GM19372 (cell line): ENCODE results near the gene EGFL7.

Experiments
- ATAC-seq: cut with Tn5 transposase; IDR thresholded peaks from one replicate; pipeline ENCODE4 v1.9.1; 2021; ENCODE audit warnings: mild to moderate bottlenecking, low read depth, moderate library complexity; ENCODE audit not compliant: unreplicated experiment

EGFL7 gene

GRCh38 chr9:136643596-136644342 is 18.9 kb upstream of the EGFL7 start:
- ATAC-seq = no peak

GRCh38 chr9:136644343-136644592 is 18.4 kb upstream of the EGFL7 start:
- no peak for ATAC-seq

DNA sequence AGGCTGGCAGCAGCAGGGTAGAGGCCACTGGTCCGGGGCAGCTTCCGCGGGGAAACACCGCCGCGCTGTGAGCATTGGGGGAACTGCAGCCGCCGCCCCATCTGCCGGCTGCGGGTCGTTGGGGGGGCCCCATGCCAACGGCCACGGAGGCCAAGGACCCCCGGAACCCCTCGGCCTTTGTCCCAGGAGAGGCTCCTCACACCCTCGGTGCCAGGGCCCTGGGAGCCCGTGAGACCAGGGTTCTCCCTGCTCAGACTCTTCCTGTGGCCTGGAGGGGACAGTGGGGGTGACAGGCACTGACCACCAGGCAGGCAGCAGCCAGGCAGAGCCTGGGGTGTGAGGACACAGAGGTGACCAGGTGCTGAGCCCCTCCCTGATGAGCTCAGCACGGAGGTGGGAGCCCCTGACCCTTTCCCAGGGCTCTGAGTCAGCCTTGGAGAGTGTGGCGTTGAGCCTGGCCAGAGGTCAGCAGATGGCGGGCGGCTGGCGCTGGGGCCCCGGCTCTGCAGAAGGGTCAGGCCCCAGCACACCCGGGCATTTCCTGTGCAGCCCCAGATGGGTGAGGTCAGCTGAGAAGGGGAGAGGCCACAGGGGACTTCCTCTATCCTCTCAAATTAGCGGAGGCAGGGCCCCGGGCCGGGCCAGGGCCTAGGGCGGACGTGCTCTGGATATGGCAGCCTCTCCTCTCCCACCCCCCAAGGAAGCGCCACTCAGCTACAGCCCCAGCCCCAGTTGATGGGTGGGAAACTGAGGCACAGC is 17.9 kb upstream of the EGFL7 start:
- ATAC-seq = no peak

- no peak for ATAC-seq
Measured at GRCh38 chr9:136645352-136645902, 17.3 kb upstream of the EGFL7 start.

- no peak for ATAC-seq
Measured at GRCh38 chr9:136645903-136646754, 16.6 kb upstream of the EGFL7 start.

DNA sequence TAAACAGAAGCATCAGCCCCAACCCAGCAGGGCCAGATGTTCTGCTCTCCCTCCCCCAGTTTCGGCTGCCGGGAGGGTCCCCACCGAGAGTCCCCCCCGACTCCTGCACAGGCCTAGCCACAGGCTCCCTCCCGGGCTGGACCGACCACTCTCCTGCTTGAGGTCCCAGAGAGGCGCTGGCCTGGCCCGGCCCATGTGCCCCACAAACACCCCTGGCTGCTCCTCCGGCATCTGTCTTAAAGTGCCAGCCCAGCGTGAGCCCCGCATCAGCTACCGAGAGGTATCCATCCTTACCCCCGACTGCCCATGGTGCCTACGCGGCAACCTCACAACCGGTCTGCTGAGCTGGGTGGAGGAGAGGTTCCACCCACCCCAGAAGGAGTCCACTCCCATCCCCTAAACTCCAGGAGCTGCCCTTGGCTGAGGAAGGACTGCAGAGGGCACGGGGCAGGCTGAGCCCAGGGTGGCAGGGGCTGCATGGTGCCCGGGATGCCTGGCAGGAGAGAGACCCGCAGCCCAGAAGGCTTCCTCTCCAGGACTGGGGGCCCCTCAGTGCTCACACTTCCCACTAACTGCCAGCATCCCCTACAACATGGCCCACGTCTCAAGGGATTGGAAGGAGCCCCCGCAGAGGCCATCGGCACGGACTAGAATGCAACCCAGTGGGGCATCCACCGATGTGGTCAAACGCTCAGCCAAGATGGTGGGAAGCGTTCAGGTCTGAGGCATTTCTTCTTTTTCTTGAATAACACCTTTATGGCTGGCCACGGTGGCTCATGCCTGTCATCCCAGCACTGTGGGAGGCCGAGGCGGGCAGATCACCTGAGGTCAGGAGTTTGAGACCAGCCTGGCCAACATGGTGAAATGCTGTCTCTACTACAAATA is 15.6 kb upstream of the EGFL7 start:
- no peak for ATAC-seq

DNA sequence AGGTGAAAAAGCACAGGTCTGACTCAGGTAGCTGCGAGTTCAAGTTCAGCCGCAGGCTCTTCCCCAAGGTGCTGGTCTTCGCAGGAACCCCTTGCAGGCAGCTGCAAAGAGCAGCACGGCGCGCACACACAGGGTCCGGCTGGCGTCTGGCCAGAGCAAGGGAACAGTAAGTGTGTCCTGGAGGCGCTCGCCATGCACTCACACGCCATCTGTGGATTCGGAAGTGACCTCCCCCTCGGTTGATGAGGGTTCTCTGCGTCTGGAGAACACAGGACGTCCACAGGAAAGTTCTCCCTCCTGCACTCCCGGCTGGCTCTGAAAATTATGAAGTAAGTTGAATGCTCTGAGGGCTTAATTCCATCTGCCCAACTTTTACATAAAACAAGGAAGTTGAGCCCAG is 14.0 kb upstream of the EGFL7 start:
- no peak for ATAC-seq

DNA sequence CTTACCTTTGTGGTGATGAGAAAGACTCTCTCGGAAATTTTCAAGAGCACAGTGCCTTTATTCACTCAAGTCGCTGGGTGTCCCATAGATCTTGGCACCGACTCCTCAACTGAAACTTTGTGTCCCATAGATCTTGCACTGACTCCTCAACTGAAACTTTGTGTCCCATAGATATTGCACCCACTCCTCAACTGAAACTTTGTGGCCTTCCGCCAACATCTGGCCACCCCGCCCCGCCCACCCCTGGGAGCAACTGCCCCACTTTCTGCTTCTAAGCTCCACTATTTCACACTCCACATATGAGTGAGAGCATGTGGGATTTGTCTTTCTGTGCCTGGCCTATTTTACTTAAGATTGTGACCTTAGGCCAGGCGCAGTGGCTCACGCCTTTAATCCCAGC is 12.7 kb upstream of the EGFL7 start:
- no peak for ATAC-seq

DNA sequence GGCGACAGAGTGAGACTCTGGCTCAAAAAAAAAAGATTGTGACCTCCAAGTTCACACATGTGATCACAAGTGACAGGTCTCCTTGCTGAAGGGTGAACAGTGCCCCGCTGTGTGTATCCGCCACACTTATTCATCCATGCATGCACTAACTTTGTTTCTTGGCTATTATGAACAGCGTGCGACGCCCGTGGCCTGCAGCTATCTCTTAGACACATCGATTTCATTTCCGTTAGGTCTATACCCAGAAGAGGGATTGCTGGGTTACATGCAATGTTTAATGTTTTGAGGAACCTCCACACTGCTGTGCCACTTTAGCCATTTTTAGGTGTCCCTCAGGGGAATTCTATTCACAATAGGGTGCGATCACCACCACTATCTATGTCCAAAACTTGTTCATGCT is 12.1 kb upstream of the EGFL7 start:
- no peak for ATAC-seq

DNA sequence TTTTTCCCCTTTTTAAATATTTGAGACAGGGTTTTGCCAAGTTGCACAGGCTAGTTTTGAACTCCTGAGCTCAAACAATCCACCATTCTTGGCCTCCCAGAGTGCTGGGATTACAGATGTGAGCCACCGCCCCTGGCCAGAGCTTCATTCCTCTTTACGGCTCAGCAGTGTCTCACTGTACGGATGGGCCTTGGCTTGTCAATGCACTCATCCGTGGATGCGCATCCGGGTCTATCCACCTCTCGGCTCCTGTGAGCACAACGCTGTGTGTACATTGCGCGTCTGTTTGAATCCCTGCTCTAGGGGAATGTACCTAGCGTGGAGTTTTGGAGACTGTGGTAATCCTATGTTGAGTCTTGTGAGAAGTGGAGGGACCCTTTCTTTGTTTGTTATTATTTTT is 10.9 kb upstream of the EGFL7 start:
- no peak for ATAC-seq

- no peak for ATAC-seq
Measured at GRCh38 chr9:136653323-136654079, 9.2 kb upstream of the EGFL7 start.

GRCh38 chr9:136654820-136655535 is 7.7 kb upstream of the EGFL7 start:
- no peak for ATAC-seq

GRCh38 chr9:136655536-136656182 is 7.1 kb upstream of the EGFL7 start:
- ATAC-seq = no peak

- ATAC-seq = no peak
Measured at GRCh38 chr9:136656183-136656738, 6.5 kb upstream of the EGFL7 start.

- ATAC-seq = no peak
Measured at GRCh38 chr9:136656795-136657611, 5.7 kb upstream of the EGFL7 start.

- ATAC-seq = no peak
Measured at GRCh38 chr9:136657974-136658848, 4.5 kb upstream of the EGFL7 start.
